Spinal cord (tissue), 10 donors: Measurements from ENCODE around the gene NUP50. TPM values are rescaled to one million over a fixed set of nuclear protein-coding genes. Genes with fewer than 3 reads are reported as not detected.

Experiments
- DNase-seq, 6 donors: peaks; one replicate each; pipeline versions ENCODE4 v3.0.0 to v3.0.0-alpha.2; 2013 to 2015; ENCODE audit warnings: low spot score in 6 of 6, low read depth in 4 of 6
- H3K27ac ChIP-seq: one replicate; pipeline ENCODE4 v1.5.1; 2013; ENCODE audit warnings: low read depth, low read length, control low read depth
- H3K27me3 ChIP-seq: one replicate; pipeline ENCODE4 v1.6.1; 2013; ENCODE audit warnings: low read length; ENCODE audit not compliant: control insufficient read depth, insufficient read depth
- H3K36me3 ChIP-seq: one replicate; pipeline ENCODE4 v1.6.1; 2013; ENCODE audit warnings: low read length; ENCODE audit not compliant: control insufficient read depth, insufficient read depth
- H3K4me1 ChIP-seq: one replicate; pipeline ENCODE4 v1.6.1; 2013; ENCODE audit warnings: low read length; ENCODE audit not compliant: control insufficient read depth, insufficient read depth
- H3K4me3 ChIP-seq: one replicate; pipeline ENCODE4 v1.5.1; 2013; ENCODE audit warnings: low read depth, low read length, control low read depth
- H3K9me3 ChIP-seq: one replicate; pipeline ENCODE4 v1.6.1; 2013; ENCODE audit warnings: low read length; ENCODE audit not compliant: control insufficient read depth, insufficient read depth
- WGBS: methylation state at CpG from one replicate; pipeline ENCODE4 v1.1.5; 2013; ENCODE audit warnings: missing lambda C conversion rate; ENCODE audit not compliant: insufficient coverage; 5-methylcytosine and 5-hydroxymethylcytosine counted together
- polyA plus RNA-seq, 2 donors: library from polyadenylated mRNA; unstranded; fragments of 120-200 nt; gene quantifications; one replicate each; pipeline ENCODE4 v1.2.1, GENCODE V29; 2013; ENCODE audit not compliant: insufficient read length in 2 of 2
- total RNA-seq, 2 donors: library from RNA; depleted of rRNA in 1 of 2; stranded (reverse); fragments of 120-200 nt in 1 of 2; fragments of >200 nt in 1 of 2; gene quantifications; one replicate each; pipeline versions ENCODE4 v1.2.3 to v1.2.4, GENCODE V29; 2013 to 2014
- donor health status: healthy.

Gene NUP50
- total and polyA plus RNA-seq, 4 donors, result 37.2 to 41.0 (median 39.1) TPM

DNA sequence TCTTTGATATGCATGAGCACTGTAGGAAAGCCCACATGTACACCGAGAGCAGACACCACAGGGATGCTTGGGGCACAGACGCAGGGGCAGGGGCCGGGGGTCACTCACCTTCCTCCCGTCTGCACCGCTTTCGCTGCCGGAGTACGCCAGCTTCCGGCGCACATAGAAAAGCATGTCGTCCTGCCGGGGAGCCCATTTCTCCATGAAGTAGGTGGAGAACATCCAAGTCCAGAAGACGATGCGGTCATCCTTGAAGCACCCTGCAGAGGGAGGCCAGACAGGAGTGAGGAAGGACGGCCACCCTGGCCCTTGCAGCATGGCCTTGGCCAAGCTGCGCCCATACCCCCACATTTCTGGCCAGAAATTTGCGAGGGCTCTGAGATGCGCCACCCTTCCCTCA, 48.1 kb downstream of the NUP50 start:
- Histone ChIP-seq H3K4me3 (no peak overlapping the region), H3K4me1 (peaks cover 58% of the 10 kb centered on the region), H3K27me3 (no peaks in the 10 kb centered on the region), H3K27ac (no peak overlapping the region), H3K36me3 (peaks cover 42% of the 10 kb centered on the region), H3K9me3 (no peaks in the 10 kb centered on the region)
- no peak for DNase-seq
- 82% methylated on average over 11 of the region's 18 CpGs for WGBS

GRCh38 chr22:45212306-45212709, 48.6 kb downstream of the NUP50 start:
- Histone ChIP-seq H3K4me3 (peak overlapping the region; percentile 6), H3K27me3 (no peaks in the 10 kb centered on the region), H3K27ac (no peak overlapping the region), H3K9me3 (no peaks in the 10 kb centered on the region), H3K36me3 (peaks cover 40% of the 10 kb centered on the region), H3K4me1 (peaks cover 58% of the 10 kb centered on the region)
- peak in 3 of 6 donors; percentile 47 to 81 (median 66) for DNase-seq
- 2% methylated on average over 10 of the region's 14 CpGs for WGBS

- no peaks in the 10 kb centered on the region for H3K27me3 ChIP-seq
- H3K27ac ChIP-seq, result no peak overlapping the region
- H3K4me1 ChIP-seq, result peaks cover 56% of the 10 kb centered on the region
- H3K9me3 ChIP-seq, result no peaks in the 10 kb centered on the region
- H3K36me3 ChIP-seq, result peaks cover 34% of the 10 kb centered on the region
- no peak for DNase-seq
- 58% methylated on average over 18 of the region's 22 CpGs for WGBS
- H3K4me3 ChIP-seq, result peak overlapping the region; percentile 6
Observed at GRCh38 chr22:45212992-45213751, 49.4 kb downstream of the NUP50 start.

- 48% methylated on average over 20 of the region's 22 CpGs for WGBS
- no peaks in the 10 kb centered on the region for H3K9me3 ChIP-seq
- no peaks in the 10 kb centered on the region for H3K27me3 ChIP-seq
- no peak overlapping the region for H3K4me3 ChIP-seq
- no peak for DNase-seq
- no peak overlapping the region for H3K27ac ChIP-seq
- H3K4me1 ChIP-seq, result peaks cover 30% of the 10 kb centered on the region
- peaks cover 10% of the 10 kb centered on the region for H3K36me3 ChIP-seq
Observed at GRCh38 chr22:45216133-45217003, 52.6 kb downstream of the NUP50 start.

GRCh38 chr22:45217345-45217744, 53.6 kb downstream of the NUP50 start:
- DNase-seq, result no peak
- 92% methylated on average over 5 of the region's 6 CpGs for WGBS
- no peak overlapping the region for H3K4me3 ChIP-seq
- peaks cover 24% of the 10 kb centered on the region for H3K4me1 ChIP-seq
- H3K27ac ChIP-seq, result no peak overlapping the region
- H3K9me3 ChIP-seq, result no peaks in the 10 kb centered on the region
- no peaks in the 10 kb centered on the region for H3K27me3 ChIP-seq
- peaks cover 2% of the 10 kb centered on the region for H3K36me3 ChIP-seq

GRCh38 chr22:45217806-45218205, 54.1 kb downstream of the NUP50 start:
- H3K27ac ChIP-seq, result no peak overlapping the region
- 85% methylated on average over 6 of the region's 14 CpGs for WGBS
- H3K27me3 ChIP-seq, result no peaks in the 10 kb centered on the region
- no peak overlapping the region for H3K4me3 ChIP-seq
- no peaks in the 10 kb centered on the region for H3K9me3 ChIP-seq
- peaks cover 2% of the 10 kb centered on the region for H3K36me3 ChIP-seq
- H3K4me1 ChIP-seq, result peaks cover 20% of the 10 kb centered on the region
- DNase-seq, result no peak

DNA sequence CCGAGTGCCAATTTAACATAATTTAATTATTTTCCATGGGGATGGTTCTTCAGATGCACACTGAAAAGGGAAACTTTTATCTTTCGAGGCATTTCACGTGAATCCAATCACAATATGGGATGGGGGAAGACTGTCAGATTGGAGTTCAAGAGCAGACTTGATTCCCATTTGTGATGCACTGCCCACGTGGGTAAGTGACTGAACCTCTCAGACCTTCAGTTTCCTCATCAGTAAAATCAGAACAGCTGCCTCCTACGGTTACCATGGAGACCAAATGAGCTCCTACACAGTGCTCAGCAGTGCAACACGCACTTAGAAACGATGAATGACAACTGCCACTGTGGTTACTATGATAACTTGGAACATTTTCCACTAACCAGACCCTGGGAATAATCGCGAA, 55.3 kb downstream of the NUP50 start:
- no peak overlapping the region for H3K4me3 ChIP-seq
- H3K4me1 ChIP-seq, result peaks cover 16% of the 10 kb centered on the region
- peaks cover 2% of the 10 kb centered on the region for H3K36me3 ChIP-seq
- WGBS, result 55% methylated on average over 4 of the region's 9 CpGs
- H3K9me3 ChIP-seq, result no peaks in the 10 kb centered on the region
- DNase-seq, result peak in 1 of 6 donors; percentile 59
- H3K27me3 ChIP-seq, result no peaks in the 10 kb centered on the region
- H3K27ac ChIP-seq, result no peak overlapping the region

DNA sequence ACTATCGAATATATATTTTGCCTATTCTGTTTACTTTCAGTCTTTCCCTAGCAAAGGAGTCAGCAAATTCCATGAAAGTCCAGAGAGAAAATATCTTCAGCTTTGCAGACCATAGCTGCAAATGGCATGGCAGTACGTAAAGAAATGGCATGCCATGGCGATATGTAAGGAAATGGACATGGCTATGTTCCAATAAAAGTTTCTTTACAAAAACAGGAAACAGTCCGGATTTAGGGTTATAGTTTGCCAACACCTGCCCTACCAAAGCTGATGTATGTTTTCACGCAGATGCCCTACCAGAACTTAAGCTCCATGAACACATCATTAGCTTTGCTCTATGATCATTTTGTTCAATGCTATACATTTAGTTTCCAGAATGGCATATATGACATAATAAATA, 57.5 kb downstream of the NUP50 start:
- H3K4me1 ChIP-seq, result peaks cover 36% of the 10 kb centered on the region

DNA sequence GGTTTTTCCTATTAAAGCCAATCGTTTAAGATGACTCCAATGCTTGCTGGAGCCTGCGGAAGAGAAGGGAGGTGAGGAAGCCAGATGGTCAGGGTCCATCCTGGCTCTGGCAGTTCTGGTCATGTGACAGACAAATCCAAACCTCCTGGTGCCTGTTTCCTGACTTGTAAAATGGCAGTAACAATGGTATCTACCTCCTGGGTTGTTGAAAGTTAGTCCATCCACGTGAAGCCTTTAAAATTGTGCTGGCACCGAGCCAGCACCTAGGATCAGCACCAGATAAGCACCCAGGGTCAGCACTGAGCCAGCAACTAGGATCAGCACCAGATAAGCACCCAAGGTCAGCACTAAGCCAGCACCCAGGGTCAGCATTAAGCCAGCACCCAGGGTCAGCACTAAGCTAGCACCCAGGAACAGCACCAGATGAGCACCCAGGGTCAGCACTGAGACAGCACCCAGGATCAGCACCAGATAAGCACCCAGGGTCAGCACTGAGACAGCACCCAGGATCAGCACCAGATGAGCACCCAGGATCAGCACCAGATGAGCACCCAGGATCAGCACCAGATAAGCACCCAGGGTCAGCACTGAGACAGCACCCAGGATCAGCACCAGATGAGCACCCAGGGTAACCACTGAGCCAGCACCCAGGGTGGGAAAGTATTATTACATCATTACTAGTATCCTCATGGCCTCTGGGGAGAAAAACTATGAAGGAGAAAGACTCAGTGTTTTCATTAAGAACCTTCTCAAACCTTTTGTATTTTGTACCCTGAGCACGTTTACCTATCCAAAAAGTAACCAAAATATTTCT, 59.8 kb downstream of the NUP50 start:
- WGBS, result 83% methylated on average over 4 of the region's 5 CpGs

More for the DNA sequence above, 57.5 kb downstream of the NUP50 start:
- Histone ChIP-seq H3K36me3 (peaks cover 11% of the 10 kb centered on the region), H3K27me3 (no peaks in the 10 kb centered on the region), H3K4me3 (no peak overlapping the region), H3K27ac (no peak overlapping the region), H3K9me3 (no peaks in the 10 kb centered on the region)
- DNase-seq, result no peak
- WGBS, result 100% methylated on average over 1 of the region's 5 CpGs

More for the DNA sequence above, 59.8 kb downstream of the NUP50 start:
- H3K4me1 ChIP-seq, result peaks cover 51% of the 10 kb centered on the region
- H3K4me3 ChIP-seq, result no peak overlapping the region
- DNase-seq, result no peak
- no peaks in the 10 kb centered on the region for H3K27me3 ChIP-seq
- peaks cover 18% of the 10 kb centered on the region for H3K36me3 ChIP-seq
- no peak overlapping the region for H3K27ac ChIP-seq
- H3K9me3 ChIP-seq, result no peaks in the 10 kb centered on the region
